Fibroblast of the conjunctiva (primary cell): ENCODE measurements around the gene EIF4EBP3.
"Not testable (repeated sequence)": the region's sequence is repeated elsewhere in the genome, so short reads cannot be mapped to it uniquely, and the experiment has no call there.

Experiments used
- DNase-seq: peaks from one replicate; pipeline ENCODE4 v3.0.0-alpha.2; 2010; ENCODE audit warnings: low read depth

Gene EIF4EBP3

GRCh38 chr5:140579188-140579747, 31.8 kb downstream of the EIF4EBP3 start:
- not testable (repeated sequence) for DNase-seq

- DNase-seq: no peak
These were observed 40.0 kb downstream of the EIF4EBP3 start for GRCh38 chr5:140587495-140587894.

- DNase-seq: no peak
These were observed 41.0 kb downstream of the EIF4EBP3 start for GRCh38 chr5:140588311-140589070.

DNA sequence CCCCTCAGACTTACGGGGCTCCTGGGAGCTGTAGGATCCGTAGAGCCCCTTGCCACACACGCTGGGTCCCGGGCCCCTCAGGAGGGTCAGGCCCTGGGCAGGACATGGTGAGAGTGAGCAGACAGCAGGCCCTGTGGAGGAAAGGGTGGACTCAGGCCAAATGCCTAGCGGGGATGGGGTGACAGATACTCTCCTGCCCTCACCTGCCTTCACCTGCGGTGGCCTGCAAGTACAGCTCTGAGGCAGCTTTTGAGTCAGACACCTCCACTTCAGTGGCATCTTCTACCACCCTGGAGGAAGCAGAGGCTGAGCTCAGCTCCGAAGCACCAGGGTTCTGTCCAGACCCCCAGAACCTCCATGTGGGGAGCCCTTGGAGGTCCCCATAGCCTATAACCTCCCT, 43.4 kb downstream of the EIF4EBP3 start:
- DNase-seq: no peak

DNA sequence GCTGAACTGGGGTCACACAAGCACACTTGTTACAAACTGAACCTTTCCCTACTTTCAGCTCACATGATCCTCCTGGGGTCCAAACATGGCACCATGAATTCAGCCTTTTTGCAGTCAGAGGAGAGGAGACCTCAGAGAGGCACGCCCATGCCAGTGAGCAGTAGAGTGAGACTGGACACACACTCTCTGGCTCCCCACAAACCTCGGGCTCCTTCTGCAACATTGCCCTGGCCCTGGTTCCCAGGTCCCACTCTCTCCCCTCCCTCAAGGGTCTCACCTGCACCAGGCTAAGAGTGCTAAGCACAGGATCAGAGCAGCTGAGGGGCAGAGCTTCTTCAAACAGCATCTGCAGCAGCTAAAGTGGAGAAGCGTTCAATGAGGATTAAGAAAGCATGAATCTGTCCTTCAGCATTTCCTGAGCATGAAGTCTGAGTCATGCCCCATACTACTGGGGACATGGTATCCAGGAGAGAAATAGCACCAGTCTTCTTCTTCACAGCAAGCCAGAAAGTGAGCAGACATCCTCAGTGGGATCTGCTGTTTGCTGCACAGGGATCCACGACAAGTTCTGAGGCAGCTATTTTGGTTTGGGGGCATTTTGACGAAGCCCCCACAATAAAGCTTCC, 44.4 kb downstream of the EIF4EBP3 start:
- no peak for DNase-seq

DNA sequence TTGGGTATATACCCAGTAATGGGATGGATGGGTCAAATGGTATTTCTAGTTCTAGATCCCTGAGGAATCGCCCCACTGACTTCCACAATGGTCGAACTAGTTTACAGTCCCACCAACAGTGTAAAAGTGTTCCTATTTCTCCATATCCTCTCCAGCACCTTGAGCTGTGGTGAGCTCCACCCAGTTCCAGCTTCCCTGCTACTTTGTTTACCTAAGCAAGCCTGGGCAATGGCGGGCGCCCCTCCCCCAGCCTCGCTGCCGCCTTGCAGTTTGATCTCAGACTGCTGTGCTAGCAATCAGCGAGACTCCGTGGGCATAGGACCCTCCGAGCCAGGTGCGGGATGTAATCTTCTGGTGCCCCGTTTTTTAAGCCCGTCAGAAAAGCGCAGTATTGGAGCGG, 45.6 kb downstream of the EIF4EBP3 start:
- not testable (repeated sequence) for DNase-seq

GRCh38 chr5:140594169-140594568, 46.7 kb downstream of the EIF4EBP3 start:
- no peak for DNase-seq

- no peak for DNase-seq
These were observed 48.3 kb downstream of the EIF4EBP3 start for GRCh38 chr5:140595538-140596300.

- DNase-seq: no peak
These were observed 48.9 kb downstream of the EIF4EBP3 start for GRCh38 chr5:140596321-140596741.

DNA sequence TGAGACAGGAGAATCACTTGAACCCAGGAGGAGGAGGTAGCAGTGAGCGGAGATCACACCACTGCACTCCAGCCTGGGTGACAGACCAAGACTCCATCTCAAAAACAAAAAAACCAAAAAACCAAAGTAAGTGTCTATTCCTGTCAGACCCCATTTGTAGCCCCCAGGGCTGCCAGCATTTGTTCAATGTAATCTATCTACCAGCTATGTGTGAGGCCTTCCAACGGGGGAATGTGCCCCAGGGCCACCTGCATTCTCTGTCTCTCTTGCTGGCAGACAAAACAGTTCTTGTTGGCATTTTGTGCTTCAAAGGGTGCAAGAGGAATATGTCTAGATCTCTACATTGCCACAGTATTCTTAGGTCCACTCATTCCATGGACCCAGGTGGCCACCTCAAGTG, 51.4 kb downstream of the EIF4EBP3 start:
- no peak for DNase-seq
